ENCODE measurements around the gene STAT6. TPM values are rescaled to one million over a fixed set of nuclear protein-coding genes. Genes with fewer than 3 reads are reported as not detected.
A peak's percentile ranks its signal among the peaks of the same experiment; 100 is the strongest.

STAT6 gene
- total and polyA plus RNA-seq, 10 of the 15 experiments (the other 5 are each of a cell fraction or from before 2014, with no cell fraction given), result 14.2 to 176 (median 89.6) TPM

GRCh38 chr12:57047981-57048380 is 63.2 kb downstream of the STAT6 start (continued):
- TF ChIP-seq, protein P1, sequence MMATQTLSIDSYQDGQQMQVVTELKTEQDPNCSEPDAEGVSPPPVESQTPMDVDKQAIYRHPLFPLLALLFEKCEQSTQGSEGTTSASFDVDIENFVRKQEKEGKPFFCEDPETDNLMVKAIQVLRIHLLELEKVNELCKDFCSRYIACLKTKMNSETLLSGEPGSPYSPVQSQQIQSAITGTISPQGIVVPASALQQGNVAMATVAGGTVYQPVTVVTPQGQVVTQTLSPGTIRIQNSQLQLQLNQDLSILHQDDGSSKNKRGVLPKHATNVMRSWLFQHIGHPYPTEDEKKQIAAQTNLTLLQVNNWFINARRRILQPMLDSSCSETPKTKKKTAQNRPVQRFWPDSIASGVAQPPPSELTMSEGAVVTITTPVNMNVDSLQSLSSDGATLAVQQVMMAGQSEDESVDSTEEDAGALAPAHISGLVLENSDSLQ (IDR thresholded peaks at IDR 0.05), result no peak

- TF ChIP-seq, protein P1 (IDR thresholded peaks at IDR 0.05), result 0 out of 2 replicates have a peak, but pooled peaks have one; percentile 18
- TF ChIP-seq, protein P2, sequence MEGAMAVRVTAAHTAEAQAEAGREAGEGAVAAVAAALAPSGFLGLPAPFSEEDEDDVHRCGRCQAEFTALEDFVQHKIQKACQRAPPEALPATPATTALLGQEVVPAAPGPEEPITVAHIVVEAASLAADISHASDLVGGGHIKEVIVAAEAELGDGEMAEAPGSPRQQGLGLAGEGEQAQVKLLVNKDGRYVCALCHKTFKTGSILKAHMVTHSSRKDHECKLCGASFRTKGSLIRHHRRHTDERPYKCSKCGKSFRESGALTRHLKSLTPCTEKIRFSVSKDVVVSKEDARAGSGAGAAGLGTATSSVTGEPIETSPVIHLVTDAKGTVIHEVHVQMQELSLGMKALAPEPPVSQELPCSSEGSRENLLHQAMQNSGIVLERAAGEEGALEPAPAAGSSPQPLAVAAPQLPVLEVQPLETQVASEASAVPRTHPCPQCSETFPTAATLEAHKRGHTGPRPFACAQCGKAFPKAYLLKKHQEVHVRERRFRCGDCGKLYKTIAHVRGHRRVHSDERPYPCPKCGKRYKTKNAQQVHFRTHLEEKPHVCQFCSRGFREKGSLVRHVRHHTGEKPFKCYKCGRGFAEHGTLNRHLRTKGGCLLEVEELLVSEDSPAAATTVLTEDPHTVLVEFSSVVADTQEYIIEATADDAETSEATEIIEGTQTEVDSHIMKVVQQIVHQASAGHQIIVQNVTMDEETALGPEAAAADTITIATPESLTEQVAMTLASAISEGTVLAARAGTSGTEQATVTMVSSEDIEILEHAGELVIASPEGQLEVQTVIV (IDR thresholded peaks at IDR 0.05; ENCODE audit: borderline replicate concordance, partially characterized antibody), result no peak
- TF ChIP-seq NBN (IDR thresholded peaks at IDR 0.05), result no peak
- TF ChIP-seq ATF2 (IDR thresholded peaks at IDR 0.05; ENCODE audit: low read length), result no peak
- 0 out of 2 replicates have a peak, but pooled peaks have one; percentile 11 for TF ChIP-seq RUNX3 (IDR thresholded peaks at IDR 0.05; ENCODE audit: low read length)
- TF ChIP-seq MYC (IDR thresholded peaks at IDR 0.05; ENCODE audit: insufficient read depth, insufficient read length, insufficient replicate concordance, low read length, severe bottlenecking), result no peak
- peak; percentile 79 for TF ChIP-seq SPI1 (IDR thresholded peaks at IDR 0.05; ENCODE audit: borderline replicate concordance, insufficient read depth, low read depth, low read length)
- TF ChIP-seq, protein P3, sequence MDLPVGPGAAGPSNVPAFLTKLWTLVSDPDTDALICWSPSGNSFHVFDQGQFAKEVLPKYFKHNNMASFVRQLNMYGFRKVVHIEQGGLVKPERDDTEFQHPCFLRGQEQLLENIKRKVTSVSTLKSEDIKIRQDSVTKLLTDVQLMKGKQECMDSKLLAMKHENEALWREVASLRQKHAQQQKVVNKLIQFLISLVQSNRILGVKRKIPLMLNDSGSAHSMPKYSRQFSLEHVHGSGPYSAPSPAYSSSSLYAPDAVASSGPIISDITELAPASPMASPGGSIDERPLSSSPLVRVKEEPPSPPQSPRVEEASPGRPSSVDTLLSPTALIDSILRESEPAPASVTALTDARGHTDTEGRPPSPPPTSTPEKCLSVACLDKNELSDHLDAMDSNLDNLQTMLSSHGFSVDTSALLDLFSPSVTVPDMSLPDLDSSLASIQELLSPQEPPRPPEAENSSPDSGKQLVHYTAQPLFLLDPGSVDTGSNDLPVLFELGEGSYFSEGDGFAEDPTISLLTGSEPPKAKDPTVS (IDR thresholded peaks at IDR 0.05; ENCODE audit: low read depth, low read length), result no peak
- POLR2A ChIA-PET, result interaction anchor here (1.4 kb wide), 1 partner anchor 12 kb away, joined by 3 read pairs; no protein-coding TSS in a partner anchor
- WGBS (ENCODE audit: insufficient coverage, insufficient replicate concordance, low lambda C conversion rate, missing lambda C conversion rate), result 12% methylated on average over 10 of the region's 10 CpGs
- Histone ChIP-seq H2AFZ (ENCODE audit: control insufficient read depth, low read depth, low read length) (peak overlapping the region; percentile 3), H3K9ac (ENCODE audit: control insufficient read depth, insufficient read depth, low read length) (no peak overlapping the region), H3K27me3 (replicated peaks in 1 of 2; ENCODE audit: control insufficient read depth in 2 of 2, insufficient read depth in 2 of 2, low read length in 1 of 2) (no peaks in the 10 kb centered on the region; a peak in 1 of 4 replicates), H3K4me1 (ENCODE audit: control insufficient read depth, insufficient read depth, low read length) (peaks cover 15% of the 10 kb centered on the region), H3K4me2 (ENCODE audit: control insufficient read depth, insufficient read depth) (peak overlapping the region; percentile 21; the same call in 1 of the 2 replicates), H3K36me3 (ENCODE audit: control insufficient read depth in 2 of 2, insufficient read depth in 2 of 2, low read length in 1 of 2) (no peaks in the 10 kb centered on the region), H4K20me1 (ENCODE audit: control insufficient read depth, insufficient read depth) (no peaks in the 10 kb centered on the region), H3K4me3 (no peak overlapping the region), H3K9me3 (replicated peaks; ENCODE audit: control insufficient read depth, insufficient read depth, low read length) (no peaks in the 10 kb centered on the region; the same call in 2 of the 3 replicates), H3K27ac (ENCODE audit: control insufficient read depth, insufficient read depth) (peak overlapping the region; percentile 20; the same call in 1 of the 2 replicates), H3K79me2 (ENCODE audit: control insufficient read depth, insufficient read depth, low read length) (no peaks in the 10 kb centered on the region)
- no TSS peak for BruUV-seq (replicated peaks)
- CTCF ChIA-PET, result interaction anchor here (0.9 to 1.7 kb wide), 5 partner anchors 12 to 128 kb away, joined by 4 to 6 read pairs (median 4); no protein-coding TSS in a partner anchor
- ATAC-seq, result peak; percentile 82
- intact Hi-C loops (cut with micrococcal nuclease; ENCODE audit: unreplicated experiment) (no loop called here), in situ Hi-C loops (cut with MboI) (no loop called here)
- FAIRE-seq, result no peak
- SMC1A ChIA-PET (ENCODE audit: uncharacterized antibody, unreplicated experiment), result interaction anchor here (0.9 to 2.1 kb wide), 6 partner anchors 11 to 74 kb away, joined by 3 to 5 read pairs (median 3); no protein-coding TSS in a partner anchor
- no peak for DNase-seq (ENCODE audit: low read depth, low spot score)
- RAD21 ChIA-PET (ENCODE audit: unreplicated experiment), result interaction anchor here (0.6 kb wide), 1 partner anchor 64 kb away, joined by 3 read pairs; the partner anchor contains the start of gene STAT6
Measured at GRCh38 chr12:57046947-57047890, 63.9 kb downstream of the STAT6 start.
